GM21529 (cell line): Measurements from ENCODE around the gene SAMD5.

Experiments
- ATAC-seq: cut with Tn5 transposase; IDR thresholded peaks from one replicate; pipeline ENCODE4 v1.9.1; 2021; ENCODE audit not compliant: unreplicated experiment

SAMD5 gene

GRCh38 chr6:147617366-147617765 is 108.9 kb downstream of the SAMD5 start:
- no peak for ATAC-seq

- ATAC-seq = no peak
These were observed 110.0 kb downstream of the SAMD5 start for GRCh38 chr6:147618457-147618856.

- ATAC-seq = no peak
These were observed 110.4 kb downstream of the SAMD5 start for GRCh38 chr6:147618927-147619326.
